ENCODE data around the gene AUTS2.

The AUTS2 gene

DNA sequence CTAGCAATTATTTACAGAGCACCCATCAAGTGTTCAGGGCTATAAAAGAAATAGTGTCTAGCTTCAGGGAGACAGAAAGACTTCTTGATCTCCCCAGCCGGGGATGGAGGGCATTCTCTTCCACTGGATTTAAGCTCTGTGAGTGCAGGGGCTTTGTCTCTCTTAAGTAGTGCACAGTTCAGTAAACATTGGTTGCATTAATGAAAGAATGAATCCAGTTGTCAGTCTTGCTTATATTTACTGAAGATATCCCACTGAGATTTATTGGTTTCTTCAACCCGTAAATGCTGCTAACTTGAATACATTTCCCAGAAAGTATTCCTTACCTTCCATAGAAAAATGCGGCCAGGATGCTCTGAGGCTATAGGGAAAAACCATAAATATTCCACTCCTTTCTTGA, 41.9 kb downstream of the AUTS2 start:
- peak overlapping the region; percentile 32; the same call in 1 of the 2 replicates for H3K27ac ChIP-seq (ENCODE audit: extremely low read depth, low read depth, low read length)
- TF ChIP-seq, protein P1, sequence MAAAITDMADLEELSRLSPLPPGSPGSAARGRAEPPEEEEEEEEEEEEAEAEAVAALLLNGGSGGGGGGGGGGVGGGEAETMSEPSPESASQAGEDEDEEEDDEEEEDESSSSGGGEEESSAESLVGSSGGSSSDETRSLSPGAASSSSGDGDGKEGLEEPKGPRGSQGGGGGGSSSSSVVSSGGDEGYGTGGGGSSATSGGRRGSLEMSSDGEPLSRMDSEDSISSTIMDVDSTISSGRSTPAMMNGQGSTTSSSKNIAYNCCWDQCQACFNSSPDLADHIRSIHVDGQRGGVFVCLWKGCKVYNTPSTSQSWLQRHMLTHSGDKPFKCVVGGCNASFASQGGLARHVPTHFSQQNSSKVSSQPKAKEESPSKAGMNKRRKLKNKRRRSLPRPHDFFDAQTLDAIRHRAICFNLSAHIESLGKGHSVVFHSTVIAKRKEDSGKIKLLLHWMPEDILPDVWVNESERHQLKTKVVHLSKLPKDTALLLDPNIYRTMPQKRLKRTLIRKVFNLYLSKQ (tag by site-specific recombination; IDR thresholded peaks at IDR 0.05; ENCODE audit: borderline replicate concordance): no peak
- no peak for TF ChIP-seq PRDM4 (tag by site-specific recombination; IDR thresholded peaks at IDR 0.05)
- TF ChIP-seq, protein P2, sequence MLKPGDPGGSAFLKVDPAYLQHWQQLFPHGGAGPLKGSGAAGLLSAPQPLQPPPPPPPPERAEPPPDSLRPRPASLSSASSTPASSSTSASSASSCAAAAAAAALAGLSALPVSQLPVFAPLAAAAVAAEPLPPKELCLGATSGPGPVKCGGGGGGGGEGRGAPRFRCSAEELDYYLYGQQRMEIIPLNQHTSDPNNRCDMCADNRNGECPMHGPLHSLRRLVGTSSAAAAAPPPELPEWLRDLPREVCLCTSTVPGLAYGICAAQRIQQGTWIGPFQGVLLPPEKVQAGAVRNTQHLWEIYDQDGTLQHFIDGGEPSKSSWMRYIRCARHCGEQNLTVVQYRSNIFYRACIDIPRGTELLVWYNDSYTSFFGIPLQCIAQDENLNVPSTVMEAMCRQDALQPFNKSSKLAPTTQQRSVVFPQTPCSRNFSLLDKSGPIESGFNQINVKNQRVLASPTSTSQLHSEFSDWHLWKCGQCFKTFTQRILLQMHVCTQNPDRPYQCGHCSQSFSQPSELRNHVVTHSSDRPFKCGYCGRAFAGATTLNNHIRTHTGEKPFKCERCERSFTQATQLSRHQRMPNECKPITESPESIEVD (tag by site-specific recombination; IDR thresholded peaks at IDR 0.05): 0 out of 2 replicates have a peak, but pooled peaks have one; percentile 23
- TF ChIP-seq SETDB1 (IDR thresholded peaks at IDR 0.05; ENCODE audit: insufficient read length, low read length): no peak
- no peak for TF ChIP-seq KLF16 (tag by site-specific recombination; IDR thresholded peaks at IDR 0.05)
- no peak for TF ChIP-seq KLF1 (tag by site-specific recombination; IDR thresholded peaks at IDR 0.05)
- TF ChIP-seq TRIM28 (IDR thresholded peaks at IDR 0.05; ENCODE audit: borderline replicate concordance, low read length): no peak
- TF ChIP-seq ZNF76 (tag by site-specific recombination; IDR thresholded peaks at IDR 0.05; ENCODE audit: borderline replicate concordance, low read depth): no peak
- no peak for TF ChIP-seq ZNF843 (tag by site-specific recombination; IDR thresholded peaks at IDR 0.05)
- TF ChIP-seq ZSCAN18 (tag by site-specific recombination; IDR thresholded peaks at IDR 0.05): no peak
- no peak for TF ChIP-seq HOXA7 (CRISPR knock-in tag; IDR thresholded peaks at IDR 0.05; ENCODE audit: borderline replicate concordance)
- peak; percentile 47; the same call in 1 of the 2 replicates for TF ChIP-seq ZSCAN30 (tag by site-specific recombination; IDR thresholded peaks at IDR 0.05)
- no peak for TF ChIP-seq HOXC10 (CRISPR knock-in tag; IDR thresholded peaks at IDR 0.05)
- peak; percentile 56; the same call in 1 of the 2 replicates for TF ChIP-seq IKZF3 (tag by site-specific recombination; IDR thresholded peaks at IDR 0.05)
- no peak for TF ChIP-seq PATZ1 (tag by site-specific recombination; IDR thresholded peaks at IDR 0.05)
- TF ChIP-seq OSR2 (tag by site-specific recombination; IDR thresholded peaks at IDR 0.05): no peak
- TF ChIP-seq ZXDB (tag by site-specific recombination; IDR thresholded peaks at IDR 0.05): no peak
- TF ChIP-seq ZNF157 (tag by site-specific recombination; IDR thresholded peaks at IDR 0.05): no peak
- TF ChIP-seq ZNF155 (tag by site-specific recombination; IDR thresholded peaks at IDR 0.05): no peak
- TF ChIP-seq ZNF174 (tag by site-specific recombination; IDR thresholded peaks at IDR 0.05): no peak
- 0 out of 2 replicates have a peak, but pooled peaks have one; percentile 6 for TF ChIP-seq FEZF1 (tag by site-specific recombination; IDR thresholded peaks at IDR 0.05)
- 0 out of 2 replicates have a peak, but pooled peaks have one; percentile 30 for TF ChIP-seq HOXD13 (CRISPR knock-in tag; IDR thresholded peaks at IDR 0.05; ENCODE audit: borderline replicate concordance)
- no peak for TF ChIP-seq ZNF561 (tag by site-specific recombination; IDR thresholded peaks at IDR 0.05; ENCODE audit: borderline replicate concordance)
- no peak for TF ChIP-seq ZNF114 (tag by site-specific recombination; IDR thresholded peaks at IDR 0.05)
- ChIA-PET CTCF (no interaction called here), POLR2A (no interaction called here)
- peaks cover 38% of the 10 kb centered on the region for H3K4me1 ChIP-seq (ENCODE audit: control insufficient read depth, insufficient read depth, low read length)
- H3K36me3 ChIP-seq (ENCODE audit: control insufficient read depth in 2 of 2, insufficient read depth in 1 of 2, low read length in 2 of 2): no peaks in the 10 kb centered on the region
- no peaks in the 10 kb centered on the region for H3K9me3 ChIP-seq (ENCODE audit: control insufficient read depth, insufficient read depth, low read depth, low read length)
- H3K4me3 ChIP-seq (ENCODE audit: low read depth, low read length): no peak overlapping the region
